ENCODE data around the gene KCNJ1.

KCNJ1 gene

GRCh38 chr11:128789497-128790150 is 77.5 kb downstream of the KCNJ1 start:
- Mint-ChIP-seq H3K9me3 (no peaks in the 10 kb centered on the region), H3K36me3 (ENCODE audit: low read depth) (peaks cover 75% of the 10 kb centered on the region), H3K27me3 (no peaks in the 10 kb centered on the region), H3K27ac (no peak overlapping the region), H3K4me1 (ENCODE audit: low read depth) (peaks cover 6% of the 10 kb centered on the region), H3K4me3 (no peak overlapping the region)
- no peak for DNase-seq

Data from activated T-cell treated with anti-CD3 and anti-CD28 coated beads, Interleukin-2, amount 50 U/mL, for 24 hours (primary cell).